Kasumi-1 (cell line): Measurements from ENCODE around the gene TRMT44.
"Not testable (repeated sequence)": the region's sequence is repeated elsewhere in the genome, so short reads cannot be mapped to it uniquely, and the experiment has no call there.

ENCODE experiments used
- DNase-seq, 2 experiments: peaks; one replicate each; lab custom pipeline; 2025; lab: John Stamatoyannopoulos, UW

The TRMT44 gene

DNA sequence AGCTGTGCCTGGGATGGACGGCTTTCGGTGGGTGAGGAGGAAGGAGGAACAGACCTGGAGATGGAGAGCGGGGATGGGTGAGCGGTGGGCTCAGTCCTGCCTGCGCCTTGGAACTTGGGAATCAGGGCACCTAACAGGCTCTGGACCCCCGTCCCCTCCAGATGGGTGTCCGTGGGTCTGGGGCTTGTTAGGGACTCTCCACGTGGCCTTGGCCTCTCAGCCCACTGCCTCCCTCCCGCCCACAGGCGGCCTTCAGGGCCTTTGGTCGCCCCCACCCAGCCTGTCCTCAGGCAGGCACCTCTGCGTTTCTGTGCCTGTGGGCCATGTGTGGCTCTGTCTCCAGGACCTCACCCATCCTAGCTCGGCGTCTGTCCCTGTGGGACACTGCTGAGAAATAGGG, 29.0 kb downstream of the TRMT44 start:
- no peak for DNase-seq

DNA sequence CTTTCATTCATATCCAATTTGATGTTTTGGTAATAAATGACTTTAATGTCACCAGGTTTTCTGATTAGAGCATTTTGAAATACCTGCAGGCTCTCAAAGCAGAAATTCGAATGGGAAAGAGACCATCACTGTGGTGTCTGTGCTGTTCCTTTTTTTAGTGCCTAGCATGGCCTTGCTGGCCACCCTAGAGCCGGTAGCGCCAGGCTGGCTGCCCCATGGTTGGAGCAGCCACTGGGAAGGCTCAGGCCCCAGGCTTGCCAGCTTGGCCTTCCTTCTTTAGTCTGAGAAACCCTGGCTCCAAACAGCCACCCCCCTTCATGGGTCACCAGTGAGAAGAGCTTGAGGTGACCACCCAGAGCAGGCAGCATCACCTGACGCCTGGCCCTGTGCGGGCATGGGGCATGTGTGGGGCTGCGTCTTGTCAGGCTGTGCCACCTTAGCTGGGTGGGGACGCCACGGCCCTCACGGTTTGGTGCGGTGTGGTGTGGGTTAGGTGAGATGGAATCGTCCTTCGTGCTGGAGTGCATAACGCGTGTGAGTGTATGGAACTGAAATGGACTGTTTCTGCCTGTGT, 30.0 kb downstream of the TRMT44 start:
- no peak for DNase-seq

DNA sequence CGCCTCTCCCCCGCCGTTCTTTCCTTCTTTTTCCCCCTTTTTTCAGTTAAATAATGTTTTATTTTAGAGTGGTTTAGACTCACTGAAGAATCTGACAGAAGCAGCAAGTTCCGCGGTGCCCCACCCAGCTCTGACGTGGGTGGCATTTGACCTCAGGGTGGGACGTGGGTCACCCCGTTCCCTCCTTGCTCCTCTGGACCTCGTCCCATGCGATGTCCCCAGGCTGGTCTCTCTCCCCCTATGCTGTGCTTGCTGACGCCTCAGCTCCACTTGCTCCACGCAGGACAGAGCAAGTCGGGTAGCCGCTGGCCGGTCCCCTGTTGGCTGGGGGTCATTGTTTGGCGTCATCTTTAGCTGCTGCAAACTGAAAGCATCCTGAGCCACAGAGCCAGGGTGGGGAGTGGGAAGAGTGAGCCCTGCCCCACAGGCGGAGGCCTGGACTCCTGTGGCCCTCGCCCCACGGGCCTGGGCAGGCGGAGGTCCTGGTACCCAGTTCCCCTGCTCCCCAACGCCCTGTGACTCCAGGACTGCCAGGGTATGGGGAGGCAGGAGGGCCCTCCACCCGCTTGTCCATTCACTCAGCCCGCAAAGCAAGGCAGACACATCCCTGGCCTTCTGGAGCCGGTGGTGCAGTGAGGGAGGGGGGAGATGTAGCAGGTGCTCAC, 30.8 kb downstream of the TRMT44 start:
- no peak for DNase-seq

DNA sequence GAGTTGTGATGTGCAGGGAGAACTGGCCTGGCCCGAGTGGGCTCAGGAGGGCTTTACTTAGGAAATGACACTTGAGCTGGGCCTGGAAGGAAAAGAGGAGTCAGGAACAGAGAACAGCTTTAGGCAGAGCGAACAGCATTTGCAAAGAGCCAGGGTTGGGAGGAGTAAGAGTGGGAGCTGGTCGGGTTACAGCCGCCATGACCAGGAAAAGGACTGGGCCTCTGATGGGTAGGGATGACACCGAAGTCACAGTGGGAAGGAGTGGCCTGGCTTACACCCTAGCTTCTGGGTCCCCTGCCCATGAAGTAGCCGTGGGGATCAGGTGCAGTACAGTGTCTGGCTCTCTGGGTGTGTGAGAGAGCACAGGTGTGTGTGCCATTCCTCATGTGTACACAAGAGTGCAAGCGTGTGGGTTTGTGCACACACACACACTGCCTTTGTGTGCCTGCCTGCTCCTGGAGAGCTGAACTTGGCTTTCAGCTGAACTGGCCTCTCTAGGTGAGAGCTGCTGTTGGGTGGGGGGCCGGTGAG, 31.6 kb downstream of the TRMT44 start:
- no peak for DNase-seq

DNA sequence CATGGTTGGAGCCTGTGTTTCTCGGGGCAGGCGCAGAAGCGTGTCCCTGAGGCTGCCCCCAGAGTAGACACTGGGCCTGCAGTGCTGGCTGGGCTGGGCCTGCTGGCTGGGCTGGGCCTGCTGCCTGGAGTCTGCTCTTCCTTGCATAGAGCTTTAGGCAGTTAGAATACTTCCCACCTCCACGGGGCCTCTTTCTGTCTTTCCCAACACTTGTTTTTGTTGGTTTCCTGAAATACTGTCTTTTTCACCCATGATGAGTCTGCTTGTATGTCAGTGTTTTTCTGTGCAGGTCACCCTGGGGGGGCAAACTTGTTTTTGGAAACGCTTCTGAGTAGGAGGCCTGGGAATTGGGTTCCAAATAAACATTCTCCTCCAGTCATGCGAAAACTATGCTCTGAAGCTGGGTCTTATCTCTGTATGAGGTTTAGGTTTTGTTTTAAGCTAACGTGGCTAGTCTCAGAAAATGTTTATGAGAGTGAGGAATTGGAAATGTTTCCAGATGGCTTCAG, 32.2 kb downstream of the TRMT44 start:
- no peak for DNase-seq

DNA sequence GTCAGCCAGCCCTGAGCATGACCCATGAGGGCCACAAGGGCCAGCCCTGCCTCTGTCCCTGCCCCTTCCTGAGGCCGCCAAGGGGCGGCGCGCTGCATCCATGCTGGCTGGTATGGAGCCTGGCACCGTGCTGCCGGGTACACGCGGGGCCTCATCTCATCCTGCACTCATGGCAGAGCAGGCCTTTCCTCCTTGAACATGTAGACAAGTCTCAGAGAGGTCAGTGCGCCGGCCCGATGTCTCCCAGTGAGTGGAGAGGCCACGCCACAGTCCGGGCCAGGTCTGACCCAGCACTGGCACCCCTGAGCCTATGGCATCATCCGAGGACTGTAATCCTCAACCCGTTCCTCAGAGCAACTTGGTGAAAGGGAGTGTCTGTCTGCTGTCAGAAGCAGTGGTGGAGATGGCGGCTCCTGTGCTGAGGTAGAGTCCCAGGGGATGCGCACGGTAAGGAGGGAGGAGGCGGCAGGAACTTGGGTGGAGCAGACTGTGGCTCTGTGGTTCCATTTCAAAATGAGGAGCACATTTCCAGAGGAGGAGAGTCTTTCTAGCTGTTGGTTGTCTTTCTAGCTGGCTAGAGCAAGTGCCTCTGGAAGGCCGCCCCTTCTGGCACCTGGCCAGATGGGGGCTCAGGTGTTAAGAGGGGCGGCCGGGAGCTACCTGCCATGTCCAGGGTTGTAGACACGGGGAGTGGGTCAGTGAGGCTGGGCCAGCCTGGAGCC, 32.8 kb downstream of the TRMT44 start:
- no peak for DNase-seq

DNA sequence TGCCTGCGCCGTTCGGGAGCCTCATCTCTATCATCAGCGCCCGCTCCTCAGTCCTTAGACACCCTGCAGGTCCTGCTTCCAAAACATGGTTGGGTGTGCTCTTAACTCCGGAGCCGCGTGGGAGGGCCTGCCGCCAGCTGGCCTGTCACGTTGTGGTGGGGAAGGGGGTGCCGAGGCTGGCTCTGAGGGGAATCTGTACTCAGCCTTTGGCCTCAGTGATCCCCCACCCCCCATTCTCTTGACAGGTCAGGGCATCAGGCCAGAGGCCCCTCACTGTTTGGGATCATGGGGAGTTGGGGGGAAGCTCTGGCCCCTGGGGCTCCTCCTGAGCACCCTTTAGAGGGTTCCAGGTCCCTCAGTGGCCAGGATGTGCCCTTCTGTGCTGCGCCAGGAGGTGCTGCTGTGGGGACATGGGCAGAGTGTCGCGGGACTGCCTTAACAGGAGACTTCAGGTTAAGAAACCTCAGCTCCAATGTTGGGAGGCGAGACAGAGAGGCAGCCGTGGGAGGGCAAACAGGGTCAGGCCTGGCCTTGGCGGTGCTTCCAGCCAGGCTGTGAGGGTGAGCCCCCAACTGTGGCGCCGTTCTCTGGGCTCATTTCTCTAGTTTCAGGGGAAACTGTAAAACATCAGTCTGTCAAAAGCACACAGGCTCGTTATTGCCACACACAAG, 33.5 kb downstream of the TRMT44 start:
- DNase-seq: no peak

DNA sequence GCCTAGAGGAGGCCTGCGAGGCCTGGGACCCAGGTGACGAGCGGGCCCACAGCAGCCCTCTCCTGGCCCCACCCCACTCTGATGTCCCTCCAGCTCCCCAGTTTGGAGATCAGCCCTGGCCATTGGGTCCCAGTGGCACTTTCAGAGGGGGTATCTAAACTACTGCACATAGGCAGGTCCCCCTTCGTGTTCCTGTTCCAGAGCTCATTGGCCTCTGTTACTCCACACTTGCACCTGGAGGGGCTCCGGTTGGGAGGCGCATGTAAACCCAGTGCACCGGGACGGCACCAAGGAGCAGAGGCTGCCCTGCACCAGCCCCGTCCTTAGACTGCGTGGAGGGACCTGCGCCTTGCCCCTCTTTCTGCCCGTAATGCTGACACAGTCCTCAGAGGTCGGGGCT, 34.3 kb downstream of the TRMT44 start:
- no peak for DNase-seq

DNA sequence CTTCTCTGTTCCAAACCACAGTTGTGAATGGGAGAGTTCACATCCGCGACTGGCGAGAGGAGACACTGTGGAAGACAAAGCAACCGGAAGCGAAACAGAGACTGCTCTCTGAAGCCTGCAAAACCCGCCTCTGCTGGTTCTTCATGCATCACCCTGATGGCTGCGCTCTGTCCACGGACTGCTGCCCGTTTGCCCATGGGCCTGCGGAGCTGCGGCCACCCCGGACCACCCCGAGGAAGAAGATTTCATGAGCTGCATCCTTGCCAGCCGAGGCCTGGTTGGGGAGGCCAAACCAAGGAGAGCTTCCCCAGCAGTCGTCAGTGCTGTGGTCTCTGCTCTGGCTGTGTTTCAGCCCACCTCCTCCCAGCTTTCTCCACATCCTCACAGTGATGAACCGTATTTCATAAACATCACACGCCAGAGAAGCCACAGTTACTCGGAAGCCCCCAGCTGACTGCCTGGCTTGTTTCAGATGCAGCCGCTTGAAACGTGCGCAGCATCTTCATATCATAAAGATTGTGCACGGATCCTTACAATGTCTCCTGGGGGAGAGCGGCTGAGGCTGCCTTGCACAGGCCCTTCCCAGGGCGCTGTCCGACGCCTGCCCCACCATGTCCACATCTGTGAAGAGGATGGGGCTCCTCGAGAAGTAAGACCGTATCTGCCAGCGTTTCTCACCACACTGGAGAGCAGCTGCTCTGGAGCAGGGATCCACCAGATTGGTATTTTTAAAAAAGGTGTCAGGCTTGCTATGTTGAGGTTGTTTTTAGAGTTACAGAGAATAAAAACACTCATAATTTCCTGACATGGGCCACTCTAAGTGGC, 35.4 kb downstream of the TRMT44 start:
- DNase-seq: no peak

DNA sequence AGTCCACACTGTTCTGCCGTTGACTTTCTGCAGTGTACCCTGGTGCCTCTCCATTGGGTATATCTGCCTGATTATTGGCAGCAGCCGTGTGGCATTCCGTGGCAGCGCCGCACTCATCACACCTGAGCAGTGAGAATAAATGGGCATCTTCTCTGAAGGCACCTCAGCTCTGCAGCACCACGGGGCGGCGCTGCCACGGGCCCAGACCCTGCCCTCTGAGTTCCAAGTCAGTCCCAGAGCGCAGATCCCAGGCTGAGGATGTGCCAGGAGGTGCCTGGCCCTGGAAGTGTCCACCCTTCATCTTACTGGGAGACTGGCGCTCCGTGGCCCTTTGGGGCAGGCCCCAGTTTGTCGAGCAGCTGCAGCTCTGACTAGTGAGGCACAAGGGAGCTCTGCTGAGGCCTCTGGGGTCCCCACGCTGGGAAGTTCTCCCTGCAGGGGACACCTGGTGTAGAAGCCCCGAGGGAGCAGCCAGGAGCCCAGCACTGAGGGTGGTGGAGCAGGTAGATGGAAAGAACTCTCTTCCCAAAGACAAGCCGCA, 36.6 kb downstream of the TRMT44 start:
- DNase-seq: no peak

DNA sequence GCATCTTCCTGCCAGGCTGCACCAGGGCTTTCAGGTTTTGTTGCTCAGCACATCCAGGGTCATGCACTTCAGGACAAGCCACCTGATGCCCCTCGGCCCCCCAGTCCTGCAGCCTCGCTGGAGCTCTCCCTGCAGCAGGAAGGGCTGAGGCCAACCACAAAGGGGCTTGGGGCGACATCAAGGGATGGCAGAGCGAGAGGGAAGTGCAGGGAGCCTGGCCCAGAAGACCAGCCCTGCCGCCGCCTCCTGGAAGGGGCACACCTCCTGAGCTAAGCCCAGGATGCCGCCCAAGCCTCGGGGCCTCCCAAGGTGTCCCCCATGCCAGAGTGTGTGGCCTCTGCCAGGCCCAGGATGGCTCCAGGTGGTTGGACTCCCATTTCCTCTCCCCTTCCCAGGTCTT, 37.1 kb downstream of the TRMT44 start:
- DNase-seq: no peak

DNA sequence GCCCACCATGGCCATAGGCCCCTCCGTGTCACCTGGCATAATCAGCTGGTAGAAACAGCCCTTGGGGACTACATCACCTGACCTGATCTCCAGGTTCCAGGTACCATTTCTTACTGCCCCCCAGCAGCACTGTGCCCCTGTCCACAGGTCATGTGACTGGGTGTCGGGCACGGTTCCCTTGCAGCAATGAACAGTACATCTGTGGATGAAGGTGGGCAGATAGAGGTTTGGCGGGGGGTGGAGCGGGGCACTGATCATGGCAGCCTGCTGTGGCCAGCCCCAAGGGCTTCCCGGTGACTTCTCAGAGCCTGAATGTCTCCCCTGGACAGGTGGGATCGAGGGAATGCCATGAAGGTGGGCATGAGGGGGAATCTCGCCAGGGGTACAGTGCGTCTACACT, 37.8 kb downstream of the TRMT44 start:
- DNase-seq: no peak

DNA sequence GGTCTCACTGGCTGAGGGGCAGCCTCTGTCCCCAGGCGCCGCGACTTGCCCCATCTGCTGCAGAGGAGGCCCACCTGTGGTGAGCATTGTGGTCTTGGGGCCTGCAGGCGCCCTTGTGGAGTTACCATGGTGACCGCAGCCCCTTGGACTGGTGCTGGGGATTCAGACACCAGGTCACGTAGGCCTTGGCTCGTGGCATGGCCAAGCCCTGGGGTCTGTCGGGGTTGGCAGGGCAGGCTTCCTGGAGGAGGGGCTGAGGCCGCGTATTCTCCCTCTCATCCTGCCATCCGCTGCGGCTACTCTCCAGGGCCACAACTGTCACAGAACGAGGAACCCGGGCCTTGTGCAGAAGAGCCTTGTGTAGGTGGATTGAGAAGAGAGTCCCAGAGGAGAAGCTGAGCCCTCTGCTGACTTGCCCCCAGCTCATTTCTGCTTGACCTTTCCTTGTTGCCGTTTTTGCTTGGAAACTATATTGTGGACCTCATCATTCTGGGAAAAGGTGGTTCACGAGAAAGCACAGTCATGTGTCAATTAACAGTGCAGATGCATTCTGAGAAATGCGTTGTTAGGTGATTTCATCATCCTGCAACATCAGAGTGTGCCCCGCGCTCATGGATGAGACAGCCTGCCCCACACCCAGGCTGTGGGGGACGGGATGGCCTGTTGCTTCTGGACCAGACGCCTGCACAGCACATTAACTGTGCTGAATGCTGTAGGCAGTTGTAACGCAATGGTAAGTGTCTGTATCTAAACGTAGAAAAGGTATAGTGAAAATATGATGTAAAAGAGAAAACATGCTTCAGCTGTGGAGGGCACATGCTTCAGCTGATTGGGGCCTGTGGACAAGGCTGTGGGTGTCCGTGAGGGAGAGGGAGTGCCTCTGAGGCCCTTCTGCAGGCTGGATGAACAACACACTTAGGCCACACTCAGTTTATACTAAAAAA, 38.5 kb downstream of the TRMT44 start:
- no peak for DNase-seq

DNA sequence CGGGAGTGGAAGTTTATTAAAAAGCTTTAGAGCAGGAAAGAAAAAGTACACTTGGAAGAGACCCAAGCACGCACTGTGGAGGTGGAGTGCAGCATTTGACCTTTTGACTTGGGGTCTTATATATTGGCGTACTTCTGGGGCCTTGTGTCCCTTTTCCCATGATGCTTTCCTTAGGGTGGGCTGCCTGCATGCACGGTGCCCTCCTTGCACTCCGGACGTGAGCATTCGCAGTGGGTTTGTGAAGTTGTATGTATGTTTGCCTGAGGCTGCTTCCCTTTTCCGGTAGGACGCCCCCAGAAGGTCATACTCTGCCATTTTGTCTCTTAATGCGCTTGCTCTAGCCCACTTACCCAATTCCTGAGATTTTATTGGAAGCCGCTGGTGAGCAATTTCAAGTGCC, 39.6 kb downstream of the TRMT44 start:
- DNase-seq: no peak

DNA sequence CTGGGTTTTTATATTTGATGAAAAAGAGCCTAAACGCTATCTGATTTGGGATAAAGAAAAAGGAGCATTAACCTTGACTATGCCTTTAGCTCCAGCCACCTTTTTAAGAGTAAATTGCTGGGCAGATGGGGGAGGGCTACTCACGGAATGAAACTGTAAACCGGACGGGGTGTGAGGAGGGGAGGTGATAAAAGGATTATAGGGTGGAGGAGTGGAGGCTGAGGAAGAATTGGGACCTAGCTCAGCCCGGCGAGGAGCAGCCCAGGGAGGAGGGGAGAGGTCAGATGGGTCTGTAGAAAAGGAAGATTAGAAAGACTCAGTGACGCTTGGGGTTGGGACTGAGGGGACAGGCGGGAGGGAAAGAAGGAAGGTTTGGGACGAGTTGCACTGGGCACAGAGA, 46.1 kb downstream of the TRMT44 start:
- DNase-seq: not testable (repeated sequence)

DNA sequence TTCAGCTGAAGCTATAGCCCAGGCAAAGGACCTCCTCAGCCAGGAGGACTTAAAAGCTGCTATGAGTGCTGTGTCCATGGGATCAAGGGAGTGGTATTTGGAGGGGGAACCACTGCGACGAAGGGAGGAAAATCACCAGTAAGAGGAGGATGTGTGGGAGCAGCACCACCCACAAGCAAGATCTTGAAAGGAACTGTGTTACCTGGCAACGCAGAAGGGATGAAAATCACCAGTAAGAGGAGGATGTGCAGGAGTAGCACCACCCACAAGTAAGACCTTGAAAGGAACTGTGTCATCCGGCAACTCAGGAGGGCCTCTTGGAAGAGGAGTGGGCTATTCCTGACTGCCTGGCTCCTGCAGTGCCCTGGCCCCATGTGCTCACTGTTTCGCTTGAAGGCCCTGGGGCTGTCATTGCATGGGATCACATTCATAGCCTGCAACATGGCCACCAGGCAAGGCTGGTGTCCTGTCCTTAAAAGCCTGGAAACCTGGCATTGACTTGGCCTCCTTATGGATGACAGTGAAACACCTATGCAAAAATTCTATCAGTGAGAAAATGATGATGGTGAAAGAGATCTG, 48.3 kb downstream of the TRMT44 start:
- no peak for DNase-seq

DNA sequence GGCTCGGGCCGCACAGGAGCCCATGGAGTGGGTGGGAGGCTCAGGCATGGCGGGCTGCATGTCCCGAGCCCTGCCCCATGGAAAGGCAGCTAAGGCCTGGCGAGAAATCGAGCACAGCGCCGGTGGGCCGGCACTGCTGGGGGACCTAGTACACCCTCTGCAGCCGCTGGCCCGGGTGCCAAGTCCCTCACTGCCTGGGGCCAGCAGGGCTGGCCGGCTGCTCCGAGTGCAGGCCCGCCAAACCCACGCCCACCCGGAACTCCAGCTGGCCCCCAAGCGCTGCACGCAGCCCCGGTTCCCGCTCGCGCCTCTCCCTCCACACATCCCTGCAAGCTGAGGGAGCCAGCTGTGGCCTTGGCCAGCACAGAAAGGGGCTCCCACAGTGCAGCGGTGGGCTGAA, 50.9 kb downstream of the TRMT44 start:
- not testable (repeated sequence) for DNase-seq

DNA sequence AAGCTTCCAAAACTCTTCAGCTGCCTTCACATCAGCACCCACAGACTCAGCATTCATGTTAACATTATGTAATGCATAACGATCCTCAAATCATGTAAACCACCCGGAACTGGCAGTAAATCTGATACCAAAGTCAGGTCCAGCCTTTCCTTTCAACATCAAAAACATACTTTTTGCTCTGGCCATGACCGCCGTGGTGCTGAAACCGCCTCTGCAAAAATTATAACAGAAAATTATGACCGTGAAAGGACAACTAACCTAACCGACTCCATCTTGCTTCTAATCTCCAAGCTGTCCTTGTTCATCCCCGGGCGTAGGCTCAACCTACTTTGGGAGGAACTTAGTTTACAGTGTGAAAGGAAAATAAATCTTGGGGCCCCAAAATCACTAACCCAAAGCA, 51.6 kb downstream of the TRMT44 start:
- no peak for DNase-seq

DNA sequence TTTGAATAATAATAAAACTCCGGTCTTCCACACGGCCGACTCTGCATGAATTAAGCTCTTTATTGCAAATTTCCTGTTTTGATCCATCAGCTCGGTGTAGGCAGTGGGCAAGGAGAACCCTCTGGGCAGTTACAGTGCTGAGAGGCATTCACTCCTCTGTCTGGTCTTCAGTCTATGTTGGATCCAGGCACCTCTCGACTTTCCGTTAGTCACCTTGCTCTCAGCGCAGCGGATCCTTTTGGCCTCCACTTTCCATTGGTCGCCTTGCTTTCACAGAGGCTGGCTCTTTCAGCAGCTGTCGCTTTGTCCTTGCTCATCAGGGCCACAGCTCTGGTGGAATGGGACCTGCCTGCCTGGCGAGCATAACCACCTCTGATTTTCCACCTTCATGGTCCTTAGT, 52.9 kb downstream of the TRMT44 start:
- DNase-seq: no peak

DNA sequence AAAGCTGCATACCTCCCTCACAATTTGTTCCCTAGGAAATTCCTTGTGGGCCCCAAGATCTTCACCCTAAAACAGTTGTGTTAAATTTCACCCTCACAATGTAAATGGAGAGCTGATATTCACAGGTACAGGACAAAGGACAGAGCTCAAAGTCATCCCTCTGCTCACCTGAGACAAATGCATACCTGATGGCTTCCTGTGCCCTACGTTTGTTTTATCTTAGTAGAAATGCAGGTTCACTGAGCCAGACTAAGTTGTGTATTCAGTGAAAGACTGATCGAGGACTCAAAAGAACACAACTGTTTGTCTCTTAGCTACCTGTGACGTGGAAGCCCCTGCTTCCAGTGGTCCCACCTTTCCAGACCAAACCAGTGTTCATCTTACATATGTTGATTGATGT, 53.6 kb downstream of the TRMT44 start:
- DNase-seq: no peak
